Brain microvascular endothelial cell (primary cell): ENCODE results near the gene SNX6.

ENCODE experiments used
- DNase-seq: peaks from one replicate; pipeline ENCODE4 v3.0.0-alpha.2; 2020
- H3K27ac ChIP-seq: fragments of 250-450 bp; sonication (Bioruptor Pico); 2 replicates; pipeline ENCODE4 v1.5.1; 2020; ENCODE audit warnings: mild to moderate bottlenecking, moderate library complexity
- H3K27me3 ChIP-seq: fragments of 250-450 bp; sonication (Bioruptor Pico); replicated peaks from 2 replicates; pipeline ENCODE4 v1.5.1; 2020; ENCODE audit warnings: mild to moderate bottlenecking
- H3K36me3 ChIP-seq: fragments of 250-450 bp; sonication (Bioruptor Pico); replicated peaks from 2 replicates; pipeline ENCODE4 v1.5.1; 2020; ENCODE audit warnings: mild to moderate bottlenecking
- H3K4me3 ChIP-seq: 2 replicates; pipeline ENCODE4 v1.5.1; 2011; ENCODE audit warnings: low read depth, mild to moderate bottlenecking, control low read depth, low read length, moderate library complexity
- in situ Hi-C: cut with HindIII; loops from 2 replicates; pipeline ENCODE4 v1.10.0; 2017; ENCODE audit warnings: low sequenced_read_pairs, low pct_ligation_motif_present
- TF ChIP-seq, protein P1 (sequence below): IDR thresholded peaks from 2 replicates; pipeline ENCODE4 v1.5.1; 2011; ENCODE audit warnings: low read depth, mild to moderate bottlenecking, moderate library complexity, low read length, control low read depth, inconsistent platforms; ENCODE audit errors: missing control alignments

Gene SNX6

DNA sequence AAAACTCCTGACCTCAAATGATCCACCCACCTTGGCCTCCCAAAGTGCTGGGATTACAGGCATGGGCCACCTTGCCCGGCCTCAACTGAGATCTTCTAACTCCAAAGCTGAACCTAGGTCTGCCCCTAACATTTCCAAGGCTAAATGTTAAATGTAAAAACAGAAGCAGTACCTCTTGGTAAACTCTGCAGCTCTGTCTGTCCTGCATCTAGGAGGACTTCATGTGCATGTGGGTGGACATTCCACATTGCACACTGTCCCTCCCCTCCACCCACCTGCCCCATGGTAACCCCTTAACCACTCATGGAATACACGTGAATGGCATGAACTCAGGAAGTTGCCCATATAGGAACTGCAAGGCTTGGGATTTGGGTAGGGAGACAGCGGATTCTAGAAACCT, 33.1 kb downstream of the SNX6 start:
- H3K36me3 ChIP-seq: peaks cover 86% of the 10 kb centered on the region
- no peaks in the 10 kb centered on the region for H3K27me3 ChIP-seq
- in situ Hi-C loops: no loop called here
- H3K27ac ChIP-seq: no peak overlapping the region
- H3K4me3 ChIP-seq: no peak overlapping the region
- TF ChIP-seq, protein P1, sequence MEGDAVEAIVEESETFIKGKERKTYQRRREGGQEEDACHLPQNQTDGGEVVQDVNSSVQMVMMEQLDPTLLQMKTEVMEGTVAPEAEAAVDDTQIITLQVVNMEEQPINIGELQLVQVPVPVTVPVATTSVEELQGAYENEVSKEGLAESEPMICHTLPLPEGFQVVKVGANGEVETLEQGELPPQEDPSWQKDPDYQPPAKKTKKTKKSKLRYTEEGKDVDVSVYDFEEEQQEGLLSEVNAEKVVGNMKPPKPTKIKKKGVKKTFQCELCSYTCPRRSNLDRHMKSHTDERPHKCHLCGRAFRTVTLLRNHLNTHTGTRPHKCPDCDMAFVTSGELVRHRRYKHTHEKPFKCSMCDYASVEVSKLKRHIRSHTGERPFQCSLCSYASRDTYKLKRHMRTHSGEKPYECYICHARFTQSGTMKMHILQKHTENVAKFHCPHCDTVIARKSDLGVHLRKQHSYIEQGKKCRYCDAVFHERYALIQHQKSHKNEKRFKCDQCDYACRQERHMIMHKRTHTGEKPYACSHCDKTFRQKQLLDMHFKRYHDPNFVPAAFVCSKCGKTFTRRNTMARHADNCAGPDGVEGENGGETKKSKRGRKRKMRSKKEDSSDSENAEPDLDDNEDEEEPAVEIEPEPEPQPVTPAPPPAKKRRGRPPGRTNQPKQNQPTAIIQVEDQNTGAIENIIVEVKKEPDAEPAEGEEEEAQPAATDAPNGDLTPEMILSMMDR: no peak
- no peak for DNase-seq

DNA sequence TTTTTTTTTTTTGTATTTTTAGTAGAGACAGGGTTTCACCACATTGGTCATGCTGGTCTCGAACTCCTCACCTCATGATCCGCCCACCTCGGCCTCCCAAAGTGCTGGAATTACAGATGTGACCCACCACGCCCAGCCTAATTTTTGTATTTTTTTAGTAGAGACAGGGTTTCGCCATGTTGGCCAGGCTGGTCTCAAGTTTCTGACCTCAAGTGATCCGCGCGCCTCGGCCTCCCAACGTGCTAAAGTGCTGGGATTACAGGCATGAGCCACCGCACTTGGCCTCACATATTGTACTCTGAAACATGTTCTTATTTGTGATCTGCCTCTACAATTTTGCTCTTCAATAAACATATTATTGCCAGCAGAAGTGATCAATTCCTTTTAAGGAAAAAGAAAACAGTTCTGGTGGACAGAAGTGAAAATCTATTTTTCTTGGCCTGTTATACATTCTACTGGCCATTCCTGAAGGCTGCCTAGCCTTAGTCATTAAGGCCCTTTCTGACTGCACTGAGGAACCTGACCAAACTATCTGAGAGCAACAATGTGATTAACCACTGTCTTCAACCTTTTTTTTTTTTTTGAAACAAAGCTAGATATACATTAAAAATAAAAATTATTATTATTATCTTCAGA, 36.1 kb downstream of the SNX6 start:
- Histone ChIP-seq H3K36me3 (peaks cover 83% of the 10 kb centered on the region), H3K4me3 (no peak overlapping the region), H3K27ac (peak overlapping the region; percentile 92), H3K27me3 (no peaks in the 10 kb centered on the region)
- TF ChIP-seq, protein P1: no peak
- DNase-seq: peak; percentile 82
- in situ Hi-C loops: no loop called here

DNA sequence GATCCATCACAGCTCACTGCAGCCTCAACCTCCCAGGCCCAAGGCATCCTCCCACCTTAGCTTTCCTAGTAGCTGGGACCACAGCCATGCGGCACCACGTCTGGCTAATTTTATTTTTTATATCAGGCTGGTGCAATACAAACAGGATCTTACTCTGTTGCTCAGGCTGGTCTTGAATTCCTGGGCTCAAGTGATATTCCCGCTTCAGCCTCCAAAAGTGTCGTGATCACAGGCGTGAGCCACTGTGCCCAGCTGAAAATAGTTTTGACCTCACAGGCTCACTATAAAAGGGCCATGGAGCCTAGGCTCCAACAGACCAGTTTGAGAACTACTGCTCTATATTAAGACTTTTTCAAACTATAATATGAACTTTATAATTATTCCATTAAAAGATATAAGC, 37.3 kb downstream of the SNX6 start:
- in situ Hi-C loops: no loop called here

DNA sequence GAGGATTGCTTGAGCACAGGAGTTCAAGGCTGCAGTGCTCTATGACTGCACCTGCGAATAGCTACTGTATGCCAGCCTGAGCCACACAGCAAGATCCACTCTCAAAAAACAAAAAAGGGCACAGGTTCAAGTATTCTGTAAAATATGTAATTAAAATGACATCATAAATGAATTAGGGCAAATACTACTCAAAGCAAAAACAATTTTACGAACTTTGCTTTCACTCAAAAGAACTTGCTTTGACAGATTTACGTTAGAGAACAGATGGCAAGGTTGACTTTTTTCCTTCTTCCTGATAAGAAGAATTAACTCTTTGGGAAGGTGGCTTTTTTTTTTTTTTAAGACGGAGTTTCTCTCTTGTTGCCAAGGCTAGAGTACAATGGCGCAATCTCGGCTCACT, 46.4 kb downstream of the SNX6 start:
- H3K36me3 ChIP-seq: peaks cover 64% of the 10 kb centered on the region
- no peak for DNase-seq
- in situ Hi-C loops: no loop called here
- TF ChIP-seq, protein P1: no peak
- H3K27me3 ChIP-seq: no peaks in the 10 kb centered on the region
- no peak overlapping the region for H3K27ac ChIP-seq
- no peak overlapping the region for H3K4me3 ChIP-seq

More for the DNA sequence above, 37.3 kb downstream of the SNX6 start:
- TF ChIP-seq, protein P1: no peak
- H3K4me3 ChIP-seq: no peak overlapping the region
- H3K27ac ChIP-seq: no peak overlapping the region
- no peak for DNase-seq
- H3K36me3 ChIP-seq: peaks cover 78% of the 10 kb centered on the region
- no peaks in the 10 kb centered on the region for H3K27me3 ChIP-seq

DNA sequence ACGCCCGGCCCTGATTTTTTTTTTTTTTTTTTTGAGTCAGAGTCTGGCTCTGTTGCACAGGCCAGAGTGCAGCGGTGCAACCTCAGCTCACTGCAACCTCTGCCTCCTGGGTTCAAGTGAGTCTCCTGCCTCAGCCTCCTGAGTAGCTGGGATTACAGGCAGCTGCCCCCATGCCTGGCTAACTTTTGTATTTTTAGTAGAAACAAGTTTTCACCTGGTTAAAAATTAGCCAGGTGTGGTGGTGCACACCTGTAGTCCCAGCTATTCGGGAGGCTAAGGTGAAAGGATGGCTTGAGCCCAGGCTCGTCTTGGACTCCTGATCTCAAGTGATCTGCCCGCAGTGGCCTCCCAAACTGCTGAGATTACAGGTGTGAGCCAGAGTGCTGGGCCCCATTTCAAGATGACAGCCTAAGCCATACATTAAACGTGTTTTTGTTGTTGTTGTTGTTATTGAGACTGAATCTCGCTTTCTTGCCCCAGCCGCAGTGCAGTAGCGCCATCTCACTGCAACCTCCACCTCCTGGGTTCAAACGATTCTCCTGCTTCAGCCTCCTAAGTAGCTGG, 47.7 kb downstream of the SNX6 start:
- TF ChIP-seq, protein P1: no peak
- H3K4me3 ChIP-seq: no peak overlapping the region
- H3K27ac ChIP-seq: no peak overlapping the region
- in situ Hi-C loops: no loop called here
- peaks cover 68% of the 10 kb centered on the region for H3K36me3 ChIP-seq
- DNase-seq: no peak
- no peaks in the 10 kb centered on the region for H3K27me3 ChIP-seq

DNA sequence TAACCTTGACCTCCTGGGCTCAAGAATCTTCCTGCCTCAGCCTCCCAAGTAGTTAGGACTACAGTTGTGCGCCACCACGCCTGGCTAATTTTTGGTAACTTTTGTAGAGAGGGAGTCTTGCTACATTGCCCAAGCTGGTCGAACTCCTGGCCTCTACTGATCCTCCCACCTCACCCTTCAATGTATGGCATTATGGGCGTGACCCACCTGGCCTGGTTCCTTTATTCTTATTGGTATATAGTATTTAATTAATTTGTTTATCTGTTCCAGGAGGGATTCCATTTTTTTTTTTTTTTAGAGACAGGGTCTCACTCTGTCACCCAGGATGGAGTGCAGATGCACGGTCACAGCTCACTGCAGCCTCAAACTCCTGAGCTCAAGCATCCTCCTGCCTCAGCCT, 49.6 kb downstream of the SNX6 start:
- in situ Hi-C loops: no loop called here
- no peak for DNase-seq
- no peaks in the 10 kb centered on the region for H3K27me3 ChIP-seq
- no peak overlapping the region for H3K4me3 ChIP-seq
- TF ChIP-seq, protein P1: no peak
- H3K27ac ChIP-seq: no peak overlapping the region
- peaks cover 61% of the 10 kb centered on the region for H3K36me3 ChIP-seq
